WERI-Rb-1 (cell line): ENCODE data around the gene DNM2.
A peak's percentile ranks its signal among the peaks of the same experiment; 100 is the strongest.

Experiments used
- DNase-seq: peaks from one replicate; pipeline ENCODE4 v3.0.0-alpha.2; 2020
- H3K27ac ChIP-seq: fragments of 250-450 bp; sonication (Bioruptor Pico); 2 replicates; pipeline ENCODE4 v1.5.1; 2020; ENCODE audit warnings: mild to moderate bottlenecking, moderate library complexity
- H3K27me3 ChIP-seq: fragments of 250-450 bp; sonication (Bioruptor Pico); 2 replicates; pipeline ENCODE4 v1.5.1; 2021; ENCODE audit warnings: mild to moderate bottlenecking, low read depth, moderate library complexity; ENCODE audit not compliant: insufficient read depth, severe bottlenecking
- H3K36me3 ChIP-seq: fragments of 250-450 bp; sonication (Bioruptor Pico); 2 replicates; pipeline ENCODE4 v1.5.1; 2020; ENCODE audit warnings: mild to moderate bottlenecking, moderate library complexity
- H3K4me3 ChIP-seq: 2 replicates; pipeline ENCODE4 v1.5.1; 2011; ENCODE audit warnings: low read depth, mild to moderate bottlenecking, control low read depth, low read length
- H3K9me3 ChIP-seq: fragments of 250-450 bp; sonication (Bioruptor Pico); 2 replicates; pipeline ENCODE4 v1.5.1; 2021; ENCODE audit warnings: mild to moderate bottlenecking, moderate library complexity; ENCODE audit not compliant: severe bottlenecking
- CTCF ChIP-seq: IDR thresholded peaks from 2 replicates; pipeline ENCODE4 v1.5.1; 2011; ENCODE audit warnings: low read depth, mild to moderate bottlenecking, control low read depth, inconsistent platforms, low read length

DNM2 gene

GRCh38 chr19:10858204-10858828 is 140.4 kb downstream of the DNM2 start:
- Histone ChIP-seq H3K27me3 (no peaks in the 10 kb centered on the region), H3K36me3 (no peaks in the 10 kb centered on the region), H3K27ac (no peak overlapping the region), H3K4me3 (no peak overlapping the region), H3K9me3 (no peaks in the 10 kb centered on the region)
- no peak for DNase-seq
- peak; percentile 77 for TF ChIP-seq CTCF

- no peak overlapping the region for H3K27ac ChIP-seq
- no peaks in the 10 kb centered on the region for H3K36me3 ChIP-seq
- no peak overlapping the region for H3K4me3 ChIP-seq
- H3K27me3 ChIP-seq = no peaks in the 10 kb centered on the region
- TF ChIP-seq CTCF = peak; percentile 60
- peak; percentile 61 for DNase-seq
- no peaks in the 10 kb centered on the region for H3K9me3 ChIP-seq
Observed at GRCh38 chr19:10861103-10861651, 143.3 kb downstream of the DNM2 start.

- Histone ChIP-seq H3K27ac (no peak overlapping the region), H3K9me3 (no peaks in the 10 kb centered on the region)
- TF ChIP-seq CTCF = no peak
Observed at GRCh38 chr19:10862561-10863106, 144.8 kb downstream of the DNM2 start.

GRCh38 chr19:10863107-10863717 is 145.3 kb downstream of the DNM2 start:
- no peaks in the 10 kb centered on the region for H3K9me3 ChIP-seq
- TF ChIP-seq CTCF = no peak
- no peak for DNase-seq
- H3K27ac ChIP-seq = no peak overlapping the region
- H3K27me3 ChIP-seq = no peaks in the 10 kb centered on the region
- no peak overlapping the region for H3K4me3 ChIP-seq
- H3K36me3 ChIP-seq = no peaks in the 10 kb centered on the region

More at GRCh38 chr19:10862561-10863106, 144.8 kb downstream of the DNM2 start:
- DNase-seq = no peak
- H3K27me3 ChIP-seq = no peaks in the 10 kb centered on the region
- no peaks in the 10 kb centered on the region for H3K36me3 ChIP-seq
- H3K4me3 ChIP-seq = no peak overlapping the region

GRCh38 chr19:10864538-10864899 is 146.6 kb downstream of the DNM2 start:
- peak overlapping the region; percentile 12 for H3K4me3 ChIP-seq
- peak overlapping the region; percentile 60 for H3K27ac ChIP-seq
- peak; percentile 87 for DNase-seq
- no peaks in the 10 kb centered on the region for H3K36me3 ChIP-seq
- no peaks in the 10 kb centered on the region for H3K27me3 ChIP-seq
- no peaks in the 10 kb centered on the region for H3K9me3 ChIP-seq
- peak; percentile 87 for TF ChIP-seq CTCF
